ENCODE data around the gene FOXE3.
A peak's percentile ranks its signal among the peaks of the same experiment; 100 is the strongest.

Gene FOXE3

DNA sequence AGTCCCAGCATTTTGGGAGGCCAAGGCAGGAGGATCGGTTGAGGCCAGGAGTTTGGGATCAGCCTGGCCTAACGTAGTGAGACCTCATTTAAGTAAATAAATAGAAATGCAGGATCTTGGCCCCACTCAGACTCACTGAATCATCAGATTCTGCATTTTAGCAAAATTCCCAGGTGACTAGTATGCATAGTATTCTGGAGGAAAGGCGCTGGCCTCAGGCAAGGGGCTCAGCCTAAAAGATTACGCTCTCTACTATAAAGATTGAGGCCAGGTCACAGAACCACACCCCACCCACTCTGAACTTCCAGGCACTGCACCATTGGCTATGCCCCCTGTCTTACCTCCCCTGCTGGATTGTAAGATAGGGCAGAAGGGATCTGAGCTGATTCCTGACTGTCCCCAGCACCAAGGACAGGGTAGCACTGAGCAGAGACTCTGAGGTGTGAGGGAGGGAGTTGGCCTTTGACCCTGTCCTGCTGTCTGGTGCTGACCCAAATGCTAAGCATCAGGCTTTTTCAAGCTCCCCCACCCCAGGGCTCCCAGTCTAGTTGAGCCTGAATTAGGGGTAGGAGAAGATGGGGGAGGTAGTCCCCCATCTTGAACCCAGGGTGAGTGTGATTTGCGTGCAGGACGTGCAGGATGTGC, 2.7 kb downstream of the FOXE3 start:
- TF ChIP-seq, protein P1, sequence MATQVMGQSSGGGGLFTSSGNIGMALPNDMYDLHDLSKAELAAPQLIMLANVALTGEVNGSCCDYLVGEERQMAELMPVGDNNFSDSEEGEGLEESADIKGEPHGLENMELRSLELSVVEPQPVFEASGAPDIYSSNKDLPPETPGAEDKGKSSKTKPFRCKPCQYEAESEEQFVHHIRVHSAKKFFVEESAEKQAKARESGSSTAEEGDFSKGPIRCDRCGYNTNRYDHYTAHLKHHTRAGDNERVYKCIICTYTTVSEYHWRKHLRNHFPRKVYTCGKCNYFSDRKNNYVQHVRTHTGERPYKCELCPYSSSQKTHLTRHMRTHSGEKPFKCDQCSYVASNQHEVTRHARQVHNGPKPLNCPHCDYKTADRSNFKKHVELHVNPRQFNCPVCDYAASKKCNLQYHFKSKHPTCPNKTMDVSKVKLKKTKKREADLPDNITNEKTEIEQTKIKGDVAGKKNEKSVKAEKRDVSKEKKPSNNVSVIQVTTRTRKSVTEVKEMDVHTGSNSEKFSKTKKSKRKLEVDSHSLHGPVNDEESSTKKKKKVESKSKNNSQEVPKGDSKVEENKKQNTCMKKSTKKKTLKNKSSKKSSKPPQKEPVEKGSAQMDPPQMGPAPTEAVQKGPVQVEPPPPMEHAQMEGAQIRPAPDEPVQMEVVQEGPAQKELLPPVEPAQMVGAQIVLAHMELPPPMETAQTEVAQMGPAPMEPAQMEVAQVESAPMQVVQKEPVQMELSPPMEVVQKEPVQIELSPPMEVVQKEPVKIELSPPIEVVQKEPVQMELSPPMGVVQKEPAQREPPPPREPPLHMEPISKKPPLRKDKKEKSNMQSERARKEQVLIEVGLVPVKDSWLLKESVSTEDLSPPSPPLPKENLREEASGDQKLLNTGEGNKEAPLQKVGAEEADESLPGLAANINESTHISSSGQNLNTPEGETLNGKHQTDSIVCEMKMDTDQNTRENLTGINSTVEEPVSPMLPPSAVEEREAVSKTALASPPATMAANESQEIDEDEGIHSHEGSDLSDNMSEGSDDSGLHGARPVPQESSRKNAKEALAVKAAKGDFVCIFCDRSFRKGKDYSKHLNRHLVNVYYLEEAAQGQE (IDR thresholded peaks at IDR 0.05; ENCODE audit: insufficient read depth in 1 of 2, low read depth in 2 of 2, low read length in 2 of 2) = peak in 1 of 2 experiments; percentile 73; a peak in 1 of 4 replicates
- TF ChIP-seq FOXP2 (optimal IDR thresholded peaks at IDR 0.05; ENCODE audit: borderline replicate concordance, extremely low read depth, extremely low read length, insufficient read depth) = no peak

DNA sequence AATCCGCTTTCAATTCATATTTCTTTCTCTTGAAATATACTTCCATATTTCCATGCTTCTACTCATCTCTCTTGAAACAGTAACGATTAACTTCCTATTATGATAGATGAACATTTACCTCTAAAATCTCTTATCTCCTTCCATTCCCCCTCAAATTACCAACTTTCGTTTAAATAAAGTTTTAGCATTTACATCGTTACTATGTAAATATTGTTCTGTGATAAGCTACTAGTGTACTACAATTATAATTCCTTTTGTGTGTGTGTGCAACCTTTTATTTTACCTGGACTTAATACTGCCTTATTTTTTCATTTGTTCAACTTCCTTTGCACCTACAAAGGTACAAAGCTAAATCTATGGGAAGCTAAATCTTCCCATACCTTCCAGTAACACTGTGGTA, 4.5 kb downstream of the FOXE3 start:
- TF ChIP-seq FOXP2 (optimal IDR thresholded peaks at IDR 0.05; ENCODE audit: borderline replicate concordance, extremely low read depth, extremely low read length, insufficient read depth) (no peak), POLR2AphosphoS5 (IDR thresholded peaks at IDR 0.05; ENCODE audit: low read depth, low read length) (no peak), TAF1 (IDR thresholded peaks at IDR 0.05; ENCODE audit: borderline replicate concordance, insufficient read depth, low read length) (no peak), SIN3A (IDR thresholded peaks at IDR 0.05; ENCODE audit: borderline replicate concordance, insufficient read depth, low read length) (no peak)
- TF ChIP-seq, protein P1 (IDR thresholded peaks at IDR 0.05; ENCODE audit: insufficient read depth in 1 of 2, low read depth in 2 of 2, low read length in 2 of 2) = no peak

DNA sequence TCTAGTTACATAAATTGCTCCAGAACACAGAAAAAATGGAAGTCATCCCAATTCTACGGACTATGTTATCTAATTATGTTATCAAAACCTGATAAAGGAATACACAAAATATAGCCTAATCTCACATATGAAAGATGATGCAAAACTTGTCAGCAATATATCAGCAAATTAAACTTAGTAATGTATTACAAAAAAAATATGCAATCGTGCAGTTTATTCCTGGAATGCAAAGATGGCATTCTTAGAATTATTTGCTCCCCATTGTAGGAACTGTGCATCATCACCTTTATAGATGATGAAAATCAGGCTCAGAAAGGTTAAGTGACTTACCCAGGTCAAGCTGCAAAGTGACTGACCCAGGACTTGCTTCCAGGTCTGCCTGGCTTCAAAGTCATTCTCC, 7.8 kb downstream of the FOXE3 start:
- no peak for TF ChIP-seq FOXP2 (optimal IDR thresholded peaks at IDR 0.05; ENCODE audit: borderline replicate concordance, extremely low read depth, extremely low read length, insufficient read depth)
- TF ChIP-seq SIN3A (IDR thresholded peaks at IDR 0.05; ENCODE audit: borderline replicate concordance, insufficient read depth, low read length) = no peak
- no peak for TF ChIP-seq TAF1 (IDR thresholded peaks at IDR 0.05; ENCODE audit: borderline replicate concordance, insufficient read depth, low read length)
- TF ChIP-seq POLR2AphosphoS5 (IDR thresholded peaks at IDR 0.05; ENCODE audit: low read depth, low read length) = no peak
- TF ChIP-seq, protein P1 (IDR thresholded peaks at IDR 0.05; ENCODE audit: insufficient read depth in 1 of 2, low read depth in 2 of 2, low read length in 2 of 2) = no peak

DNA sequence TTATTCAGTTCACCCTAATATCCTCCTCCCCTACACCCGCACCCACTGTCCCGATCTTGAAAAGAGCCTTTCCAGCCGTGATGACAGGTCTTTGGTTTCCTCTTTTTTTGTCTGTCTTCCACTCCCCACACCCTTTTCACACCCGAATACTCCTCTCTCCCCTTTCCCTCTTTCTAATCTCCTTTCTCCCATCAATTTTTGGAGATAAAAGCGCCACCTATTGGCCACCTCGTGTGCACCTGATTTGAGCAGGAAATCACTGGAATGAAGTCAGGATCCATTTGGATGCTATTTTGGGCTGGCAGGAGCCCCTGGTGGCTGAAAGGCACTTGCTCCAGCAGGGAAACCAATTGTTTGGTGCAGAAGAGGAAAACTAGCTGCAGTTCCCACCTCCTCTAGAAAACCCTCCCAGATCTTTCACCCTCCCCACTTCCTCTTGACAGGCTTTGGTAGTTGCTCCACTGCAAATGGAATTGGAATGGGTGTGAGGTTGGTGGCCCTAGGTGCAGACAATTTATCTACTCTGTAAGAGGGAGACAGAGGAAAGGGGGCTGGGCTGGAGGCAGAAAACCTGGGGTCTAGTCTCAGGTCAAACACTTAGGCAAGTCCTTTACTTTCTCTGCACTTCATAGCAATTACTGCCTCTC, 8.4 kb downstream of the FOXE3 start:
- TF ChIP-seq, protein P1 (IDR thresholded peaks at IDR 0.05; ENCODE audit: insufficient read depth in 1 of 2, low read depth in 2 of 2, low read length in 2 of 2) = no peak
- TF ChIP-seq SIN3A (IDR thresholded peaks at IDR 0.05; ENCODE audit: borderline replicate concordance, insufficient read depth, low read length) (no peak), TAF1 (IDR thresholded peaks at IDR 0.05; ENCODE audit: borderline replicate concordance, insufficient read depth, low read length) (no peak), POLR2AphosphoS5 (IDR thresholded peaks at IDR 0.05; ENCODE audit: low read depth, low read length) (no peak), FOXP2 (optimal IDR thresholded peaks at IDR 0.05; ENCODE audit: borderline replicate concordance, extremely low read depth, extremely low read length, insufficient read depth) (no peak)

All from PFSK-1 (cell line).